NCI-H2196 treated with DMSO at 0.1 percent for 48 hours (cell line): Measurements from ENCODE around the gene IL1RAPL2.
"Not testable (repeated sequence)": the region's sequence is repeated elsewhere in the genome, so short reads cannot be mapped to it uniquely, and the experiment has no call there.

Source experiments
- DNase-seq: peaks from one replicate; lab custom pipeline; 2025; ENCODE audit not compliant: unreplicated experiment; lab: John Stamatoyannopoulos, UW

The IL1RAPL2 gene

DNA sequence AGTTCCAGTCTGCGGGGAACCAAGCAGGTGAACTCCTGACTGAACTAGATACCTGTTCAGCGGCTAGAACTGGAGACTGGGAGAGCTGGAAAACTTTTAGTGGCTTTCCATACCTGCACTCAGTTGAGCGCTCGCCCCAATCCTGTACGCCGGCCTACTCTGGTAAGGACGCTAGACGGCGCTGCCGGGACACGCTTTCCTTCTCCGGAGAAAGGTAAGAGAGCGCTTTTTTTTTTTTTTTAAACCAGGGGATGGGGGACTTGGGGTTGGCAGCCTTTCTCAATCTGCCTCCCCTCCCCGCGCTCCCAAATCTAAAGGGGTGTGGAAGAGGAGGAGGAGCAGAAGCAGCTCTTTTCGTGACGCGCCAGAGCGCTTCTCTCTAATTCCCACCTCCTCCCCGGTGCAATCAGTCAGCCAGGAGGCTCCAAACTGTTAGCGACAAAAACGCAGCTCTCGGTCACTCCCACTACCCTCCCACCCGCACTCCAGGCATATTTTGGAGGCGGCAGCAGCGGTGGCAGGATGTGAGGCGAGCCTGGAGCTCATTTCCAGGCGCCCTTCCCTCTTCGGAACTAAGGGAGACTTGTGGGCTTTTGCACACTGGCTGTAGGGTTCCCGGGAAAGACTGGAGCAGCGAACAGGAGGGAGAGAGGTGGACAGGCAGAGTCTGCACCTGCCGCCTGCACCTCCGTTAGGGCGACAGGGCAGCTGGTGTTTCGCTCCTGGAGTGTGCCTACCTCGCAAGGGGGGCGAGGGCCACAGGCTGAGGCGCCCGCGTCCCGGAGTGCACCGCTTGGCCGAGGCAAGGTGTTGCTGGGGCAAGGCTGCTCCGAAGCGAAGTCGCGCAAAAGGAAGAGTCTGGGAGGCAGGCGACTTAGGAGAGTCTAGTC lies at the start of gene IL1RAPL2:
Gene IL1RAPL2 (plus strand): TSS at position 409 of the 890 bp plus-strand sequence.
- no peak for DNase-seq

DNA sequence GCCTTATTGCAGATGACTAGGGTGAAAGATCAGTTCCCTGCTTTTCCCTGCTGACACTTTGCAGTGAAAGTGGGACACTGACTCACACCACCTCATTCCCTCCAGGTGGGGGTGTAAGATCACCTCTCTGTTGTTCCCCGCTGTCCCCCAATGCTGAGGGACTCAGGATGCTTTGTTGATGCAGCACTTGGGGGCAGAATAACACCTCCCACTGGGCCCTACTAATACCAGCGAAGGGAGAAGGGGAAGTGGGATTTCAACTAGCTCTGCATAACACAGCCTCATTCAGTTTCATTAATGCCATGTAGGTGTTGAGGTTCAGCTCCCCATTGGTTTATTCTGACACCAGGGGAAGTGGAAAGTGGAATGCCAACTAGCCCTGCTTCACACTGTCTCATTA lies 43.6 kb upstream of the IL1RAPL2 start:
- DNase-seq: no peak

GRCh38 chrX:104523858-104524257 lies 42.1 kb upstream of the IL1RAPL2 start:
- DNase-seq: no peak

DNA sequence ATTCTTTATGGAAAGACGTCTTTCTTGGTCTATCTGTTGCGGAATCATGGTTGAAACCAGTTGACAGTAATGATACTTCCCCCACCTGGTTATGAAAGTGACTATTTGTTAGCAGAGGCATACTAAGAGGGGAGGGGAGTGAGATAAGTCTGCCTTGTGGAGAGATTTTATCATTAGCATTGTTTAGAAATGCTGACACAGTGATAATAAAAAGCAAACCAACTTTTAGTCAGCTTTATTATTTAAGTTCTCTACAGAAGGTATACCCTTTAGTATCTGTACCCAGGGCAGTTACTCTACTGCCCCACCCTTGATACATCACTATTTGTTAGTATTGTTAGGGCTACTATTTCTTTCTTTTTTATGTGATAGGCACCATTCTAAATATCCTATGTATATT lies 26.9 kb upstream of the IL1RAPL2 start:
- DNase-seq: no peak

- not testable (repeated sequence) for DNase-seq
Measured at GRCh38 chrX:104542447-104542846, 23.6 kb upstream of the IL1RAPL2 start.

- DNase-seq: no peak
Measured at GRCh38 chrX:104564335-104564734, 1.7 kb upstream of the IL1RAPL2 start.

DNA sequence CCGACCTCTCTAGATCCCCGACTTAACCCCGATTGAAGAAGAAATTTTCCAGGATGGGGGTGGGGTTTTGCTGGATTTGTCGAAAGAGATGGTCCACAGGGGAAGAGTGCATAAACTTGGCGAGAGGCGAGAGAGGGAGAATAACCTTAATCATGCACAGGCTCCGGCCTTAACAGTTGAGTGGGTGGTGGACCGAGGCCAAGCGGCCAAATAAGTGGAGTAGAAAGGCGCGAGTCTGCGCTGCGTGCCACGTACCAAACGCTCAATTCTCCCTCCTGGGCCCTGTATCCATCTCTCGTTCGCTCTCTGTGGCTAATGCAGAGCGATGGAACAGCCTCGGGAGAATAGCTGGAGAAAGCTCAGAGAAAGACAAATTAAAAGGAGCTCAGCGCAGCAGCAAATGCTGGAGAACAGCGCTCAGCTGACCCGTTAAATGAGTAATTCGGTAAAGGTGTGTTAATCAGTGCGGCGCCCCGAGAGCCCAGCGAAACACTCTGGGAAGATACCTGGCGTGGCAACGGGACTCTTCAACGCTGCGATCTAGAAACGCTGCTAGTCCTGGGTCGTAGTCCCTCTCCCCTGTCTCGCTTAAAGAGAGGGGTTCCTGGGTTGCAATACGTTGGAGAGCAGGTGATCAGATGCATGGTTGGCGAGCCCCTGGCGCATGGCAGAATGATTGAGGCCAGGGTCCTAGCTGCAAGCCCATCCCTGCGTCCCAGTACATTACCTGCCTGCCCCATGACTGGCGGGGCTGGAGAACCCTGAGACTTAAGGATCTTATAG lies 887 bp upstream of the IL1RAPL2 start:
- DNase-seq: no peak

DNA sequence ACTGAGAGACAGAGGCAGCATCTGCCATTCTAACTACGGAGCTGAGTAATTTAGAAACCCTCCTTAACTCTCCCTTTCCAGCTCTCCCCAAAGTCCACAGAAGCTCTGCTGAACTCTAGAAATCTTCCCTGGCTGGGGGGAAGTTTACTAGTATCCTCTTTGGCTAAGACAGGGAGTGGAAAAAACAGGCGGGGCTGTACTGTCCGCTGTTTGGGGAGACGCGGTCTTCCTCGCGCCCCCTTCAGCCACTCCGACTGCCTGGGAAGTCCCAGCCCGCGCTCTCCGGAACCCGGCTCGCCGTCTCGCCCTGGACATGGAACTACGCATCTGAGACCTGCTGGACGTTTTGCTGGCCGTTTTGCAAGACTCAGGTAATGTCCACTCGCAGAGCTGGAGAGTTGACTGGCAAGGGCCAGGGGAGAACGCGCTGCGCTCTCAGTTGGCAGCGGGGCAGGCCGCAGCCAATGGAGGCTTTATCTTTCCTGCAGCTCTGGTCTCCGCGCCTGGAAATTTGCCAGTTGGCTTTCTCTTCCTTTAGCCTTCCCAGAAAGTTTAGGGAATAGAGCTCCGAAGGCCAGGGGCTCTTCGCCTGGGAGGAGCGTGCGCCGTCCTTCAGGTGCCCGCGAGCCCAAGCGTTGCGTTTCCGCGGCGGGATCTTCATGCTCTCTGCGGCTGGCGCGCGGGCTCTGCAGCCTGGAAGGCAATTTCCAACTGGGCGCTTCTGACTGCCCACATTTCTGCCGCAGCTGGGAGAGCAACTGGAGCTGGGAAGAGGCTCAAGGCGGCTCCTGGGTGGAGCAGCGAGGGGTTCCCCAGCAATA lies 892 bp downstream of the IL1RAPL2 start:
- DNase-seq: no peak

- DNase-seq: no peak
Measured at GRCh38 chrX:104567506-104567905, 1.5 kb downstream of the IL1RAPL2 start.

GRCh38 chrX:104568304-104568915 lies 2.4 kb downstream of the IL1RAPL2 start:
- no peak for DNase-seq

- DNase-seq: no peak
Measured at GRCh38 chrX:104618106-104618895, 52.3 kb downstream of the IL1RAPL2 start.

DNA sequence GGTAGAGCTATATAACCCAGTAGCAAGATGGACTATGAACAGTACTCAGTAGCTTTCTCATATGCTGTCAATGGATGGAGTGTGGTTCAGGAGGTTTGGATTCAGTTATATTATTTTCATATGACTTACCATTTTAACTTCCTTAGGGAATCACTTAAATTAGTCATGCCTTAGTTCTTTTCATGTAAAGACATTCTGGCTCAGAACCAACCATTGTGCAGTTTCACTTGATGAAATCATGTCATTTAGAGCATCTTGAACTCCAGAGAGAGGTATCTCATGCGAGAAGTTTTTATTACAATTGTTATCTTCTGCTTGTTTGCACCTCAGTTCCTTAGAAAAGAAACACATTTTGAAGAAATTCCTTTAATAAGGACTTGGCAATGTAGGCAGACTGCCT lies 55.8 kb downstream of the IL1RAPL2 start:
- DNase-seq: no peak

DNA sequence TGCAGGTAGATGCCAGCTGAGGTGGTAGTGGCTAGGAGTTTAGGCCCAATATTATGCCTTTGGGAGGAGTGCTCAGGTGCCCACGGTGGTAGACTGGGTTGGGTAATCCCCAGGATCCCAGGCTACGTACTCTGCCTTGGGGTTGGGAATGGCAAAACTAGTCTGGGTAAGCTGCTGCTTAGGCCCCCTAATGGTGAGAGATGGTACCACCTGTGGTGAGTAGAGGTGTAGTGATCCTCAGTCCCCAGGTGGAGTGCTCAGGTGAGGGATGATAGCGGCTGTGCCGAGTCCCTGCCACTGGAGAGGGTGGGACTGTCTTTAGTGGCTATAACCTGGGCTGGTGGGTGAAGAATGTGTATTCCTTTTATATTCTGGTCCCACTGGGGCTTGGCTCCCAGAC lies 75.2 kb downstream of the IL1RAPL2 start:
- DNase-seq: no peak

DNA sequence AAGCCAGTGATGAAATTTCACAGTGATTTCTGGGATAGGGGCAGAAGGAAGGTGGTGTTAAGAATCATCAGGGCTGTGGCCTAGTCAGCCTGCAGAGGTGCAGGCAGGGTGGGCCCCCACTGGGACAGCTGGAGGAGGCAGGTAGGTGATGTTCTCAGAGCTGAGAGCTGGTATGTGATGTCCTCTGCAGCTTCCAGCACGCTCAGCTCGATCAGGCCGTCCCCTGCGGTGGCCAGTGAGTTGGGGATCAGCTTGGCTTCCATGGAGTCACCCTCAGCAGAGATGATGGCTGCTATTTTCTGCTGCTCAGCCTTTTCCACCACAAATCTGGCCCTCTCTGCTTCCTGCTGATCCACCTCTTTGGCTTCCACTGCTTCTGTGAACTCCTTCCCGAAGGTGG lies 81.1 kb downstream of the IL1RAPL2 start:
- DNase-seq: no peak

- DNase-seq: no peak
Measured at GRCh38 chrX:104659005-104659744, 93.2 kb downstream of the IL1RAPL2 start.

DNA sequence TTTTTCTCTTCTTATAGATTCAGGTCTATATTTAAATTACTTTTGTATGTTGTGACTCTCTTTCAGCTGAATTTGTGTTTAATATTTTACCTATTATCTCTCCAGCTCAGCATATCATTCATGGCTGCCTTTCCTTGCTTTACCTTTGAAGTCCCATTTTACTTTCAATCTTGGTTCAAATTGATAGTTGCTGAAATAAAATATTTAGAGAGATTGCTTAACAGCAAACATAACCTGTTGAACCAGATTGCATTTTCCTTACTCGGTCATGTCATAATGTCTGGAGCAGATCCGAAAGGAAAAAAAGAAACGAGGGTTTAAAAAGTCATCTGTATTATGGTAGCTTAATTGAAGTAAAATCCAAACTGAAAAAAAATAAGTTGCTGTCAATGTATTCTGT lies 94.1 kb downstream of the IL1RAPL2 start:
- no peak for DNase-seq

GRCh38 chrX:104662694-104663093 lies 96.7 kb downstream of the IL1RAPL2 start:
- no peak for DNase-seq

DNA sequence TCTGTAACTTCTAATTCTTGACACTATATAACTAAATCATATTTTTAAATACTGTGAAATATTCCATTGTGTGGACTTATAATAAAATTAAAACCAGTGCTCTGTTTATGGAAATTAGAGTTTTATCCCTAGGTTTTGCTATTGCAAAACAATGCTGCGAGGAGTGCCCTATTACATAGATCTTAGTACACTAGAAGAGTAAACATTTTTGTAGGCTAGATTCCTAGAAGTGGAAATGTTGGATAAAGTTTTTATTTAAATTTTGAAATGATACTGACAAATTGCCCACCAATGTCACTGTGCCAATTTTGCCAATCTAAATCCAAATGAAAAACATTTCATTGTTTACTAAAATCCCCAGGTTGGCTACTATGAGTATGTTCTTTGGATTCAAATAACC lies 99.7 kb downstream of the IL1RAPL2 start:
- no peak for DNase-seq

DNA sequence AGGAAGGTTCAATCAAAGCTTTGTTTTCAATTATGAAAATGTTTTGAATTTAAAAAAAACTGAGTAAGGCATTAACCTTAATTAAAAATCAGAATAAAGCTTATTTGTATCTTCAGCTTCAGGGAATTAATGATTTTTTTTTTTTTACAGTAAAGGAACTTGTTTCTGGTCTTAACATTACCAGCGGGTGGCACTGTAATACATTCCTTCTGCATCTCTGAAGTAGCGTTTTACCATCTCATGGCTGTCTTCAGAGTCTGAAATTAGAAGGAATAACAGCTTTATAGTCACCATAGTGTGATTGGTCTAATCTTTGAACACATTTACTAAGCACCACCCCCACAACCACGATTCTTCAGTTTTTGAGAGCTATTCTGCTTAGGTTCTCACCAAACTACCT lies 102.6 kb downstream of the IL1RAPL2 start:
- DNase-seq: no peak
